Astrocyte (in vitro differentiated cells and primary cell): ENCODE data around the gene CD226.

ENCODE experiments used
- EZH2 ChIP-seq: IDR thresholded peaks from 2 replicates; pipeline ENCODE4 v1.6.1; 2012; ENCODE audit warnings: mild to moderate bottlenecking, low read length, inconsistent platforms; ENCODE audit not compliant: insufficient read depth
- TF ChIP-seq, protein P1 (sequence below): IDR thresholded peaks from 2 replicates; pipeline ENCODE4 v1.5.1; 2011; ENCODE audit warnings: low read depth, mild to moderate bottlenecking, inconsistent platforms, low read length, moderate library complexity; ENCODE audit not compliant: insufficient read depth

DNA sequence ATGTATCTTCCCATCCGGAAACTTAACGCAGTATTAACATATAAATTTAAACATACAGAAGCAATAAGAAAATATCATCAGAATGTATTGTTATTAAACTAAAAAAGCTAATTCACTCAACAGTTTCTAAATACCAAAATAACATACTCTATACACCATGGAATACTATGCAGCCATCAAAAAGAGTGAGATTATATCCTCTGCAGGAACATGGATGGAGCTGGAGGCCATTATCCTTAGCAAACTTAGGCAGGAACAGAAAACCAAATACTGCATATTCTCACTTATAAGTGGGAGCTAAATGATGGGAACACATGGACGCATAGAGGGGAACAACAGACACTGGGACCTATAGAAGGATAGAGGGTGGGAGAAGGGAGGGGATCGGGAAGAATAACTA, 127.1 kb downstream of the CD226 start:
- TF ChIP-seq, protein P1, sequence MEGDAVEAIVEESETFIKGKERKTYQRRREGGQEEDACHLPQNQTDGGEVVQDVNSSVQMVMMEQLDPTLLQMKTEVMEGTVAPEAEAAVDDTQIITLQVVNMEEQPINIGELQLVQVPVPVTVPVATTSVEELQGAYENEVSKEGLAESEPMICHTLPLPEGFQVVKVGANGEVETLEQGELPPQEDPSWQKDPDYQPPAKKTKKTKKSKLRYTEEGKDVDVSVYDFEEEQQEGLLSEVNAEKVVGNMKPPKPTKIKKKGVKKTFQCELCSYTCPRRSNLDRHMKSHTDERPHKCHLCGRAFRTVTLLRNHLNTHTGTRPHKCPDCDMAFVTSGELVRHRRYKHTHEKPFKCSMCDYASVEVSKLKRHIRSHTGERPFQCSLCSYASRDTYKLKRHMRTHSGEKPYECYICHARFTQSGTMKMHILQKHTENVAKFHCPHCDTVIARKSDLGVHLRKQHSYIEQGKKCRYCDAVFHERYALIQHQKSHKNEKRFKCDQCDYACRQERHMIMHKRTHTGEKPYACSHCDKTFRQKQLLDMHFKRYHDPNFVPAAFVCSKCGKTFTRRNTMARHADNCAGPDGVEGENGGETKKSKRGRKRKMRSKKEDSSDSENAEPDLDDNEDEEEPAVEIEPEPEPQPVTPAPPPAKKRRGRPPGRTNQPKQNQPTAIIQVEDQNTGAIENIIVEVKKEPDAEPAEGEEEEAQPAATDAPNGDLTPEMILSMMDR, result no peak
- no peak for TF ChIP-seq EZH2
